Non-pigmented ciliary epithelial cell (primary cell): ENCODE results near the gene ZNF750.

Experiments used
- DNase-seq: peaks from one replicate; pipeline ENCODE4 v3.0.0-alpha.2; 2010; ENCODE audit warnings: low read depth

The ZNF750 gene

DNA sequence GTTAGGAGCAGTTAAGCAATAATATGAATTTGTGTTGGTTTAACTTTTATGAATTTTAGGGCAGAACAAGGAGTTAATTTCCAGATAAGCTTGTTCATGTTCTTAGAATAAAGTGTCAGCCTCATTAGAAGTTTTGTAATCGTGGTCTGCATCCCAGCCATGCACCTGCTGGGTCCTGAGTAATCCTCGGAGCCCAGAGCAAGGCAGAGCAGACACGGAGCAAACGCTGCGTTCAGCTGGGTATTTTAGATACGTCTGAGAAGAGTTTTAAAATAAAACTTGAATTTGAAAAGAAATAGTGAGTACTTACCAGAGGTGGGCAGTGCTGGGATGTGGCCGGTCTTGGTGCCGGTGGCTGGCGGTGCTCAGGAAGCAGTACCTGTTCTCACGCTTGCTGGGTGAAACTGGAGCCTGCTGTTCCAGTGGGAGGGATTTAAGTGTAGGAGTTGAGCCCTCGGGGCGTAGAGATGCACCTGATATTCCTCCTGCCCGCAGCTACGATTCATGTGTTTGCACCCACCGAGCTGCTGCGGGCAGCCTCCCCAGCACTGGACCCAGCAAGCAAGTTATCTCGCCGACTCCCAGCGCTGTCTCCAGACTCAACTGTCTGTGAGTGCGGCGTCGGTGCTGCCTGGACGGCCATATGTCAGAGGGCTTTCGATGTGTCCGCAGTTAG, at the start of gene ZNF750:
Gene ZNF750 (minus strand): TSS at position 406 of the 676 bp plus-strand sequence. CDS start 7,568 bp downstream, outside the sequence.
- DNase-seq, result no peak

- no peak for DNase-seq
Observed at GRCh38 chr17:82888583-82889495, 49.0 kb upstream of the ZNF750 start.

- DNase-seq, result no peak
Observed at GRCh38 chr17:82887255-82888164, 47.7 kb upstream of the ZNF750 start.

DNA sequence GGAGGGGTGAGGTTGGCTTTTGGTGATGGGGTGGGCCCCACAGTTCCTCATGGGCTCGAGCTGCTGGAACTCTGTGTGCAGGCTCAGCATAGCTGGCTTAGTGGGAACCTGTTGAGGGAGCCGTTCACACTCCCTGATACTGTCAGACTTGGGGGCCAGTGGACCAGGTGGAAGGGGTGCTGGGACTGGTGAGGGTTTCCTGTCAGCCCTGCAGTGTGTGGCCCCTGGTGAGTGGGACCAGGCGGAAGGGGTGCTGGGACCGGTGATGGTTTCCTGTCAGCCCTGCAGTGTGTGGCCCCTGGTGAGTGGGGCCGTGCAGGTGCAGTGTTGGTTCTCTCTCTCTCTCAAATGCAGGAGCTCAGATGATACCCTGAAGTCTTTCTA, 45.1 kb upstream of the ZNF750 start:
- no peak for DNase-seq

GRCh38 chr17:82884341-82884969, 44.6 kb upstream of the ZNF750 start:
- DNase-seq, result no peak

GRCh38 chr17:82883419-82884031, 43.7 kb upstream of the ZNF750 start:
- DNase-seq, result no peak

DNA sequence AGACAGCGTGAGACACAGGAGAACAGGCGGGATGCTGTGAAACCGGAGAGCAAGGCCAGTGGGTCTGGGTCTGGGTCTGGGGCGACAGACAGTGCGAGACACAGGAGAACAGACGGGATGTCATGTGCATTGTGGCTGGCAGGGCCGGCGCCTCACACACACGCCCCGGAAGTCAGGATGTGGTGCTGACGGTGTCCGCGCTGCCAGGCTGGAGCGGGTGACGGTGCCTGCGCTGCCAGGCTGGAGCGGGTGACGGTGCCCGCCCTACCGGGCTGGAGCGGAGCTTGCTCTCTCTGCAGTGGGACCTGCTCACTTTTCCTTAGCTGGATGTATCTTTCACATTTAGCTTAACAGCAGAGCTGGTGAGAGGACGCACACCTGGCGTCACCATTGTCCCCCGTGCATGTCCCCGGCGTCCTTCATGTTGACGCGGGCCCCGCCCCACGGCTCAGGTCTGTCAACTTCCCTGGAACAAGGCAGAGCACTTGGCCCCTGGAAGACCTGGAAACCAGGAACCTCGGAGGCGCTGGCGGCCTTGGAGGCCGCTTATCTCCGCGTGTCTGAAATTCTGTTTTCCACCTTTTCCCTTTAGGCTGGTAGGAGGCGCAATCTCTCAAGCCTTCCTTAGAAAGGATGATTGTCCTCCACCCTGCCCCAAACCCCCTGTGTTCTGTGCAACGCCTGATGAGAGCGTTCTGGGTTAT, 43.0 kb upstream of the ZNF750 start:
- DNase-seq, result no peak

DNA sequence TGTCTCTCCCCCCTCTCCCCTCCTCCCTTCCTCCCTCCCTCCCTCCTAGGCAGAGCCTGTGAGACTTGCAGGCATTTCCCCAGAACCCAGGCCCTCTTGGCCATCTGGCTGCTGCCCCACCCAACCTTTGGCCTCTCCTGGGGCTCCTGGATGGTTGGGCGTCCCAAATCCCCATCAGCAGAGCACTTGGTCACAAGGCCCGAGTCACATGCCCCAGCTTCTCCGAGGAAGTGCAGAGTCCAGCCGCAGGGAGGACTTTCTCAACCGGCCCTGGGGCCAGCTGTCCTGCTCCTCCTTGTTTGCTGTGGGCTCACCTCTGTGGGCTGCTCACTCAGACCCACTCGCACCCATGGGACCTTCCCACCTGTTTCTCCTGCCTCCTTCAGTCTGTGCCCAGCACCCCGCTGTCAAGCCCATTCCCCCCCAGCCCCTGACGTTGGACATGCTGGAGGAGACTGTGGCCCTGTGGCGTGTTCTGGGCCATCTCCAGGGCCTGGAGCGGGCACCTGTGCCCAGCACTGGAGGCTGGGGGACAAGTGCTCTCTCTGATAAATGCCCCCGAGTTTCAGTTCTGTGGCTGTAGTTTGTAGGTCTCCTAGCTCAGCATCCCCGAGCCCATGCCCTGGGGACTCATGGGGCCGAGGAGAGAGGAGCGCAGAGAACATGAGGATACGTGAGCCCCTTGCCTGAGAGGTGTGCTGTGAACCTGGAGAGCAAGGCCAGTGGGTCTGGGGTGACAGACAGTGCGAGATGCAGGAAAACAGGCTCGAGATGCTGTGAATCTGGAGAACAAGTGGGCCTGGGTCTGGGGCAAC, 42.3 kb upstream of the ZNF750 start:
- no peak for DNase-seq

- DNase-seq, result no peak
Observed at GRCh38 chr17:82881324-82881823, 41.6 kb upstream of the ZNF750 start.

DNA sequence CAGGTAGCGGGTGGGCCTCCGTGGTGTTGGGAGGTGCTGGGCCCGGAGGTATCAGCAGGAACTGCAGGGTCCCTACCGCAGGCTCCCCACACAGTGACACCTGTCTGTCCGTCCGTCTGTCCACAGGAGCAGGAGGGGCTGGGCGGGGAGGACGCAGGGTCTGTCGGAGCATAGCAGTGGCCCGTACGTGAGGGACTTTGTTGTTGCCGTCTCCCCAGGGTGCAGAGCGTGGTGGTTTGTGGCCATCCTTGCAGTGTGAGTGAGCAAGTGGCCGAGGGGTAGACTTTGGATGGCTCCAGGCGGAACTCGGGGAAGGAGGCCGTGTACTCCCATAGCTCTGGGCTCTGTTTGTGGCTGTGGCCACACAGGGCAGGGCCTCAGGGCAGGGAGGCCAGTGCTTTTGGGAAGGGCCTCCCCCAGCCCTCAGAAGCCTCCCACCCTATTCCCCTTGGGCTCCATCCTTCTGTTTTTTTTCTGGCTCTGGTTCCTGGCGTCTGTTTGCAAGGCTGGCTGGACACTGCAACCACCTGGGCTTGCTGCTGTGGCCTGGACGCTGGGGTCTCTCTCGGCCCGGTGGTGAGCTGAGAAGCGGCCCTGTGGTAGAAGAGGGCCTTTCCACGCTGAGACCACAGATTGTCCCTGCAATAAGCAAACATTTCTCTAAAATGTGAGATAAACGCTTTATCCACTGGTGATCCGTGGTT, 41.0 kb upstream of the ZNF750 start:
- DNase-seq, result no peak

- DNase-seq, result no peak
Observed at GRCh38 chr17:82879241-82879640, 39.4 kb upstream of the ZNF750 start.

GRCh38 chr17:82878527-82878926, 38.7 kb upstream of the ZNF750 start:
- no peak for DNase-seq

- DNase-seq, result no peak
Observed at GRCh38 chr17:82876602-82877379, 37.0 kb upstream of the ZNF750 start.

GRCh38 chr17:82876149-82876548, 36.3 kb upstream of the ZNF750 start:
- DNase-seq, result no peak

DNA sequence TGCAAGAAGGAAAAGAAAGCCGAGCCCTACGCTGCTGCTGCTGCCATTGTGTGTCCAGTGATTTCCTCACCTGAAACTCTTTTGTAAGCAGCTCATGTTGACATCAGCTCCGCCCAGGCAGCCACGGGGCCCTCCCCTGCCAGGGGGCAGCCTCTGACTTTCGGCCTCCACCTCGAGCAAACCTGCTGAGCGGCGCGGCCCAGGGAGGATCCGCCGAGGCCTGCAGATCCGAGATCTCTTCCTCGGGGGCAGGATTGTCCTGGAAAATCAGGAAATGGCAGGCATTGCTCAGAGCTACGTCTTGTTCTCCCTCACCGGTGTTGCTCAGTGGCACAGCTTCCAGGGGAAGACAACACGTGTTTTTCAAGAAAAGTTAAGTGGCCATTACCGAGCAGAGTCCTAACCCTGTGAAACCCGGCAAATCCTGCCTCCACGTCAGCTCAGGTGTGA, 35.6 kb upstream of the ZNF750 start:
- DNase-seq, result no peak

- no peak for DNase-seq
Observed at GRCh38 chr17:82874011-82874835, 34.4 kb upstream of the ZNF750 start.

- DNase-seq, result no peak
Observed at GRCh38 chr17:82873521-82873920, 33.7 kb upstream of the ZNF750 start.
